Skeletal muscle tissue (tissue), 4 donors: ENCODE measurements around the gene MAPK8IP2. TPM values are rescaled to one million over a fixed set of nuclear protein-coding genes. Genes with fewer than 3 reads are reported as not detected.
A peak's percentile ranks its signal among the peaks of the same experiment; 100 is the strongest.
"Not testable (repeated sequence)": the region's sequence is repeated elsewhere in the genome, so short reads cannot be mapped to it uniquely, and the experiment has no call there.

Source experiments
- H3K27ac ChIP-seq: one replicate; pipeline ENCODE4 v1.7.0; 2013; ENCODE audit warnings: mild to moderate bottlenecking, low read depth, low read length, inconsistent platforms
- H3K27me3 ChIP-seq, 3 donors: one replicate each; pipeline ENCODE4 v1.7.0; 2013; ENCODE audit warnings: low read length in 3 of 3; ENCODE audit not compliant: control insufficient read depth in 3 of 3, insufficient read depth in 3 of 3
- H3K36me3 ChIP-seq, 3 donors: one replicate each; pipeline ENCODE4 v1.7.0; 2013; ENCODE audit warnings: low read length in 3 of 3; ENCODE audit not compliant: control insufficient read depth in 3 of 3, insufficient read depth in 3 of 3
- H3K4me1 ChIP-seq, 3 donors: one replicate each; pipeline ENCODE4 v1.7.0; 2013; ENCODE audit warnings: low read length in 3 of 3, mild to moderate bottlenecking in 3 of 3; ENCODE audit not compliant: control insufficient read depth in 3 of 3, insufficient read depth in 3 of 3
- H3K4me3 ChIP-seq, 3 donors: one replicate each; pipeline ENCODE4 v1.7.0; 2013; ENCODE audit warnings: low read length in 3 of 3
- H3K9ac ChIP-seq, 3 donors: one replicate each; pipeline ENCODE4 v1.7.0; 2013; ENCODE audit warnings: low read length in 3 of 3, mild to moderate bottlenecking in 3 of 3, moderate library complexity in 2 of 3, low read depth in 1 of 3
- H3K9me3 ChIP-seq, 3 donors: one replicate each; pipeline ENCODE4 v1.7.0; 2013; ENCODE audit warnings: low read length in 3 of 3; ENCODE audit not compliant: control insufficient read depth in 3 of 3
- total RNA-seq: library from RNA; depleted of rRNA; stranded (reverse); fragments of >200 nt; gene quantifications from one replicate; pipeline ENCODE4 v1.2.3, GENCODE V29; 2014
- donor health status: Osteomylitis.

MAPK8IP2 gene
- total RNA-seq, 1 donor from 2014 or later = 0.52 TPM

GRCh38 chr22:50612168-50612527 is 11.6 kb downstream of the MAPK8IP2 start:
- H3K36me3 ChIP-seq = no peaks in the 10 kb centered on the region
- H3K4me3 ChIP-seq = no peak overlapping the region
- H3K9me3 ChIP-seq = no peaks in the 10 kb centered on the region
- H3K9ac ChIP-seq = no peak overlapping the region
- peaks cover 9 to 18% (median 16%) of the 10 kb centered on the region in 3 donors for H3K27me3 ChIP-seq
- H3K27ac ChIP-seq = no peak overlapping the region
- H3K4me1 ChIP-seq = peaks cover 0 to 7% (median 3%) of the 10 kb centered on the region in 3 donors

GRCh38 chr22:50612528-50613221 is 12.1 kb downstream of the MAPK8IP2 start:
- Histone ChIP-seq H3K9ac (no peak overlapping the region), H3K4me1 (peaks cover 0 to 7% (median 3%) of the 10 kb centered on the region in 3 donors), H3K27me3 (peaks cover 7 to 13% (median 12%) of the 10 kb centered on the region in 3 donors), H3K27ac (no peak overlapping the region), H3K4me3 (no peak overlapping the region), H3K9me3 (no peaks in the 10 kb centered on the region), H3K36me3 (no peaks in the 10 kb centered on the region)

GRCh38 chr22:50613291-50613981 is 12.8 kb downstream of the MAPK8IP2 start:
- Histone ChIP-seq H3K9me3 (no peaks in the 10 kb centered on the region), H3K27me3 (peaks cover 3 to 10% (median 8%) of the 10 kb centered on the region in 3 donors), H3K4me3 (no peak overlapping the region), H3K36me3 (no peaks in the 10 kb centered on the region), H3K9ac (peak overlapping the region in 1 of 3 donors; percentile 54), H3K4me1 (peaks cover 0 to 7% (median 3%) of the 10 kb centered on the region in 3 donors), H3K27ac (peak overlapping the region; percentile 41)

GRCh38 chr22:50614296-50614695 is 13.7 kb downstream of the MAPK8IP2 start:
- not testable (repeated sequence) for H3K9ac ChIP-seq, H3K9me3 ChIP-seq, H3K4me3 ChIP-seq, H3K27ac ChIP-seq, H3K4me1 ChIP-seq, H3K27me3 ChIP-seq, H3K36me3 ChIP-seq

GRCh38 chr22:50620593-50621355 is 20.2 kb downstream of the MAPK8IP2 start:
- Histone ChIP-seq H3K4me3 (peak overlapping the region; percentile 15 to 20 (median 19)), H3K27ac (no peak overlapping the region)

GRCh38 chr22:50621356-50621880 is 20.8 kb downstream of the MAPK8IP2 start:
- no peak overlapping the region for H3K27ac ChIP-seq
- peak overlapping the region in 2 of 3 donors; percentile 33 to 46 for H3K9ac ChIP-seq

More at GRCh38 chr22:50620593-50621355, 20.2 kb downstream of the MAPK8IP2 start:
- Histone ChIP-seq H3K36me3 (peaks cover 0 to 4% (median 3%) of the 10 kb centered on the region in 3 donors), H3K27me3 (peaks cover 0 to 13% (median 8%) of the 10 kb centered on the region in 3 donors), H3K9ac (no peak overlapping the region), H3K4me1 (peaks cover 27 to 33% (median 32%) of the 10 kb centered on the region in 3 donors), H3K9me3 (no peaks in the 10 kb centered on the region)

GRCh38 chr22:50621948-50622722 is 21.5 kb downstream of the MAPK8IP2 start:
- H3K4me1 ChIP-seq = peaks cover 27 to 40% (median 37%) of the 10 kb centered on the region in 3 donors
- peaks cover 0 to 13% (median 8%) of the 10 kb centered on the region in 3 donors for H3K27me3 ChIP-seq
- no peak overlapping the region for H3K27ac ChIP-seq
- H3K4me3 ChIP-seq = peak overlapping the region in 1 of 3 donors; percentile 14
- no peaks in the 10 kb centered on the region for H3K9me3 ChIP-seq
- peak overlapping the region in 2 of 3 donors; percentile 33 to 46 for H3K9ac ChIP-seq
- H3K36me3 ChIP-seq = peaks cover 0 to 5% (median 3%) of the 10 kb centered on the region in 3 donors

More at GRCh38 chr22:50621356-50621880, 20.8 kb downstream of the MAPK8IP2 start:
- Histone ChIP-seq H3K4me1 (peaks cover 27 to 35% (median 32%) of the 10 kb centered on the region in 3 donors), H3K4me3 (peak overlapping the region in 2 of 3 donors; percentile 15 to 20), H3K9me3 (no peaks in the 10 kb centered on the region), H3K27me3 (peaks cover 0 to 13% (median 8%) of the 10 kb centered on the region in 3 donors), H3K36me3 (peaks cover 0 to 5% (median 3%) of the 10 kb centered on the region in 3 donors)

GRCh38 chr22:50622723-50623327 is 22.2 kb downstream of the MAPK8IP2 start:
- peak overlapping the region in 1 of 3 donors; percentile 33 for H3K9ac ChIP-seq
- peak overlapping the region in 1 of 3 donors; percentile 14 for H3K4me3 ChIP-seq
- peaks cover 0 to 5% (median 3%) of the 10 kb centered on the region in 3 donors for H3K36me3 ChIP-seq
- peaks cover 0 to 13% (median 8%) of the 10 kb centered on the region in 3 donors for H3K27me3 ChIP-seq
- no peak overlapping the region for H3K27ac ChIP-seq
- H3K9me3 ChIP-seq = no peaks in the 10 kb centered on the region
- peaks cover 27 to 46% (median 43%) of the 10 kb centered on the region in 3 donors for H3K4me1 ChIP-seq
